Hepatocyte (in vitro differentiated cells): ENCODE measurements around the gene TRIOBP. TPM values are rescaled to one million over a fixed set of nuclear protein-coding genes. Genes with fewer than 3 reads are reported as not detected.
A peak's percentile ranks its signal among the peaks of the same experiment; 100 is the strongest.

Experiments used
- DNase-seq: peaks from one replicate; pipeline ENCODE4 v3.0.0-alpha.2; 2016; ENCODE audit warnings: low spot score
- H2AFZ ChIP-seq: fragments of 200-600 bp; sonication (generic); 2 replicates; pipeline ENCODE4 v1.6.0; 2016; ENCODE audit warnings: antibody characterized with exemption, mild to moderate bottlenecking
- H3K27ac ChIP-seq: fragments of 200-600 bp; sonication (generic); 2 replicates; pipeline ENCODE4 v1.5.1; 2016; ENCODE audit warnings: mild to moderate bottlenecking
- H3K27me3 ChIP-seq: fragments of 200-600 bp; sonication (generic); 2 replicates; pipeline ENCODE4 v1.6.1; 2016
- H3K36me3 ChIP-seq: fragments of 200-600 bp; sonication (generic); replicated peaks from 2 replicates; pipeline ENCODE4 v1.5.1; 2016; ENCODE audit warnings: low read depth; ENCODE audit not compliant: insufficient read depth
- H3K4me1 ChIP-seq: fragments of 200-600 bp; sonication (generic); 2 replicates; pipeline ENCODE4 v1.5.1; 2016; ENCODE audit warnings: mild to moderate bottlenecking, moderate library complexity; ENCODE audit not compliant: insufficient read depth
- H3K4me2 ChIP-seq: fragments of 200-600 bp; sonication (generic); 2 replicates; pipeline ENCODE4 v1.6.0; 2016
- H3K4me3 ChIP-seq: fragments of 200-600 bp; sonication (generic); 2 replicates; pipeline ENCODE4 v1.5.1; 2016; ENCODE audit warnings: mild to moderate bottlenecking
- H3K79me2 ChIP-seq: fragments of 200-600 bp; sonication (generic); 2 replicates; pipeline ENCODE4 v1.6.0; 2017; ENCODE audit warnings: mild to moderate bottlenecking
- H3K9me2 ChIP-seq: fragments of 200-600 bp; sonication (generic); replicated peaks from 2 replicates; pipeline ENCODE4 v1.6.0; 2017; ENCODE audit warnings: mild to moderate bottlenecking; ENCODE audit not compliant: insufficient read depth
- H3K9me3 ChIP-seq: fragments of 200-600 bp; sonication (generic); 2 replicates; pipeline ENCODE4 v1.5.1; 2016; ENCODE audit warnings: low read depth, mild to moderate bottlenecking
- H4K20me1 ChIP-seq: fragments of 200-600 bp; sonication (generic); 2 replicates; pipeline ENCODE4 v1.6.0; 2016; ENCODE audit warnings: mild to moderate bottlenecking; ENCODE audit not compliant: insufficient read depth, poor library complexity, severe bottlenecking
- CTCF ChIP-seq: fragments of 200-600 bp; sonication (generic); IDR thresholded peaks from 2 replicates; pipeline ENCODE4 v1.5.1; 2016; ENCODE audit warnings: antibody characterized with exemption, mild to moderate bottlenecking; ENCODE audit not compliant: poor library complexity
- EZH2 ChIP-seq: fragments of 200-600 bp; sonication (generic); IDR thresholded peaks from 2 replicates; pipeline ENCODE4 v1.6.1; 2016; ENCODE audit warnings: antibody characterized with exemption, mild to moderate bottlenecking, borderline replicate concordance
- EZH2phosphoT487 ChIP-seq: fragments of 200-600 bp; sonication (generic); IDR thresholded peaks from one replicate; pipeline ENCODE4 v1.6.1; 2018; ENCODE audit warnings: antibody characterized with exemption, mild to moderate bottlenecking, low read depth, moderate library complexity; ENCODE audit not compliant: unreplicated experiment, severe bottlenecking
- WGBS: methylation state at CpG from one replicate; pipeline ENCODE4 v1.1.6; 2016; ENCODE audit warnings: low lambda C conversion rate; ENCODE audit errors: missing lambda C conversion rate; 5-methylcytosine and 5-hydroxymethylcytosine counted together
- polyA plus RNA-seq: library from polyadenylated mRNA; unstranded; fragments of >200 nt; fragmentation: Nextera tagmentation; extraction: Ambion mirVana; gene quantifications from 2 replicates; pipeline ENCODE4 v1.2.1, GENCODE V29; 2016
- total RNA-seq: library from RNA; depleted of rRNA; stranded (reverse); fragments of >200 nt; gene quantifications from 2 replicates; pipeline ENCODE4 v1.2.3, GENCODE V29; 2014

TRIOBP gene
- total and polyA plus RNA-seq, 2 experiments from 2014 or later: 57.2 to 96.1 TPM

- DNase-seq: peak; percentile 96
- 5% methylated on average over 29 of the region's 42 CpGs for WGBS
- H3K79me2 ChIP-seq: peaks cover 12% of the 10 kb centered on the region
- H3K4me2 ChIP-seq: peak overlapping the region; percentile 83
- H3K4me3 ChIP-seq: peak overlapping the region; percentile 24
- peak overlapping the region; percentile 88 for H3K27ac ChIP-seq
- H3K9me3 ChIP-seq: no peaks in the 10 kb centered on the region
- H3K27me3 ChIP-seq: no peaks in the 10 kb centered on the region
- H3K4me1 ChIP-seq: peaks cover 10% of the 10 kb centered on the region
- TF ChIP-seq CTCF (no peak), EZH2 (no peak), EZH2phosphoT487 (no peak)
- H3K9me2 ChIP-seq: no peaks in the 10 kb centered on the region
- peaks cover 12% of the 10 kb centered on the region for H4K20me1 ChIP-seq
- no peak overlapping the region for H2AFZ ChIP-seq
- H3K36me3 ChIP-seq: no peaks in the 10 kb centered on the region
These were observed 19.9 kb upstream of the TRIOBP start for GRCh38 chr22:37676736-37677492.

- Histone ChIP-seq H3K4me1 (peaks cover 10% of the 10 kb centered on the region), H3K36me3 (no peaks in the 10 kb centered on the region), H3K4me3 (peak overlapping the region; percentile 22), H3K79me2 (peaks cover 12% of the 10 kb centered on the region), H4K20me1 (peaks cover 12% of the 10 kb centered on the region), H3K27me3 (no peaks in the 10 kb centered on the region), H3K27ac (peak overlapping the region; percentile 57), H3K9me3 (no peaks in the 10 kb centered on the region), H3K4me2 (peak overlapping the region; percentile 83), H2AFZ (no peak overlapping the region), H3K9me2 (no peaks in the 10 kb centered on the region)
- no peak for DNase-seq
- 69% methylated on average over 15 of the region's 15 CpGs for WGBS
- TF ChIP-seq EZH2 (no peak), CTCF (no peak), EZH2phosphoT487 (no peak)
These were observed 19.3 kb upstream of the TRIOBP start for GRCh38 chr22:37677493-37677974.

- Histone ChIP-seq H3K4me1 (peaks cover 10% of the 10 kb centered on the region), H3K4me3 (no peak overlapping the region), H3K9me2 (no peaks in the 10 kb centered on the region), H3K36me3 (no peaks in the 10 kb centered on the region), H3K27me3 (no peaks in the 10 kb centered on the region), H3K9me3 (no peaks in the 10 kb centered on the region), H3K4me2 (peak overlapping the region; percentile 83), H3K27ac (no peak overlapping the region), H2AFZ (no peak overlapping the region), H3K79me2 (peaks cover 12% of the 10 kb centered on the region), H4K20me1 (peaks cover 12% of the 10 kb centered on the region)
- 85% methylated on average over 17 of the region's 18 CpGs for WGBS
- DNase-seq: no peak
- TF ChIP-seq CTCF: no peak
- no peak for TF ChIP-seq EZH2
- TF ChIP-seq EZH2phosphoT487: no peak
These were observed 18.5 kb upstream of the TRIOBP start for GRCh38 chr22:37678372-37678771.
